Stimulated activated CD4-positive, alpha-beta T cell treated with anti-CD3 and anti-CD28 coated beads, Interleukin-1b, Interleukin-23, amount 100 ng/mL, for 48 hours (primary cell): ENCODE results near the gene MAVS.
"Not testable (repeated sequence)": the region's sequence is repeated elsewhere in the genome, so short reads cannot be mapped to it uniquely, and the experiment has no call there.

Experiments
- DNase-seq: peaks from one replicate; pipeline ENCODE4 v3.0.0-alpha.2; 2020

The MAVS gene

GRCh38 chr20:3815703-3816315 lies 30.8 kb upstream of the MAVS start:
- DNase-seq: no peak

GRCh38 chr20:3818155-3819151 lies 28.2 kb upstream of the MAVS start:
- DNase-seq: no peak

- DNase-seq: no peak
Observed at GRCh38 chr20:3819411-3820047, 27.1 kb upstream of the MAVS start.

- DNase-seq: peak; percentile 90
Observed at GRCh38 chr20:3820048-3820900, 26.4 kb upstream of the MAVS start, which contains the start of gene AP5S1. AP5S1 (plus strand) TSS chr20:3820547; CDS start chr20:3822118, 1,571 bp downstream.

- no peak for DNase-seq
Observed at GRCh38 chr20:3820901-3821727, 25.5 kb upstream of the MAVS start.

- no peak for DNase-seq
Observed at GRCh38 chr20:3821996-3822395, 24.6 kb upstream of the MAVS start.

- no peak for DNase-seq
Observed at GRCh38 chr20:3823881-3824280, 22.8 kb upstream of the MAVS start.

GRCh38 chr20:3825526-3825925 lies 21.1 kb upstream of the MAVS start:
- no peak for DNase-seq

GRCh38 chr20:3826420-3826819 lies 20.2 kb upstream of the MAVS start:
- DNase-seq: no peak

- DNase-seq: no peak
Observed at GRCh38 chr20:3828798-3829197, 17.8 kb upstream of the MAVS start.

- DNase-seq: not testable (repeated sequence)
Observed at GRCh38 chr20:3829891-3830290, 16.7 kb upstream of the MAVS start.

GRCh38 chr20:3836132-3836531 lies 10.5 kb upstream of the MAVS start:
- no peak for DNase-seq

- DNase-seq: no peak
Observed at GRCh38 chr20:3839328-3839727, 7.3 kb upstream of the MAVS start.

- DNase-seq: not testable (repeated sequence)
Observed at GRCh38 chr20:3840201-3840600, 6.4 kb upstream of the MAVS start.

GRCh38 chr20:3842348-3842930 lies 4.2 kb upstream of the MAVS start:
- no peak for DNase-seq

GRCh38 chr20:3843490-3843889 lies 3.1 kb upstream of the MAVS start:
- no peak for DNase-seq

GRCh38 chr20:3843990-3844619 lies 2.5 kb upstream of the MAVS start:
- DNase-seq: not testable (repeated sequence)

GRCh38 chr20:3846378-3846739 lies 275 bp upstream of the MAVS start:
- no peak for DNase-seq

- no peak for DNase-seq
Observed at GRCh38 chr20:3847429-3847940, 851 bp downstream of the MAVS start.

- no peak for DNase-seq
Observed at GRCh38 chr20:3848565-3848964, 1.9 kb downstream of the MAVS start.

GRCh38 chr20:3854462-3854871 lies 7.8 kb downstream of the MAVS start:
- DNase-seq: no peak
